RPMI7951 (cell line): ENCODE data around the gene MARCO. TPM values are rescaled to one million over a fixed set of nuclear protein-coding genes. Genes with fewer than 3 reads are reported as not detected.
A peak's percentile ranks its signal among the peaks of the same experiment; 100 is the strongest.
"Not testable (repeated sequence)": the region's sequence is repeated elsewhere in the genome, so short reads cannot be mapped to it uniquely, and the experiment has no call there.

Source experiments
- DNase-seq: peaks from one replicate; pipeline ENCODE4 v3.0.0-alpha.2; 2012; ENCODE audit warnings: low read depth
- total RNA-seq: library from RNA; depleted of rRNA; stranded (reverse); fragments of >200 nt; shearing (Covaris generic); gene quantifications from 2 replicates; pipeline ENCODE4 v1.2.3, GENCODE V29; 2014

The MARCO gene
- total RNA-seq, 1 experiment from 2014 or later: not detected

DNA sequence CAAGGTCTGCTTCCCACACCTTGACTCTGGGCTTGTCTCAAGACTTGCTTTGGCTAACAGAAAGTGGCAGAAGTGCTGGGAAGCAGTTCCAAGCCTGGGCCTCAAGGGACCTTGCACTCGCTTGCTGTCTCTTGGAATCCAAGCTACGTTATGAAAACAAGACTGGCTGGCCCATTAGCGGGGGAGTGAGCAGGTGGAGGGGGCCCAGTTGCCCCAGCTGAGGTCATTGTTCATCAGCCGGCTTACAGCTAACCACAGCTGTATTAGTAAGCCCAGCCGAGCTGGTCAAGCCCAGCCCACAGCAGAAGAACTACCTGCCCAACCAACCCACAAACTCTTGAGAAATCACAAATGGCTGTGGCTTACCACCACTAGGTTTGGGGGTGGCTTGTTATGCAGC, 63.1 kb downstream of the MARCO start:
- DNase-seq: peak; percentile 15

DNA sequence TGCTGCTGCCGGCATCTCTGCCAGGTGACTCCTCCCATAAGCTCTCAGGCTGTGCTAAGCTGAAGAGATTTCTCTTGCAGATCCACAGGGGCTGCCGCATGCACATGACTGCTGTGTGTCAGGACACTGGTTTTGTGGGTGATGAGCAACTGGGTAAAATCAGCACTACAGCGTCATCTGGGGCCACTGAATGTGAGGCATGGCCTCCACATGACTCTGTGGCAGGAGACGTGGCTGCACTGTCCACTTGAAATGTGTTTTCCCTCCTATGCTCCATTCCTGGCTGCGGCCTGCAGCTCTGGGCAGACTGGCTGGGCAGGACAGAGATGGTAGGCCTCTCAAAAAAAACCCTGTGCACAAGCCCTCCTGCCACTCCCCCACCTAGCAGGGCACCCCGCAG, 63.6 kb downstream of the MARCO start:
- no peak for DNase-seq

DNA sequence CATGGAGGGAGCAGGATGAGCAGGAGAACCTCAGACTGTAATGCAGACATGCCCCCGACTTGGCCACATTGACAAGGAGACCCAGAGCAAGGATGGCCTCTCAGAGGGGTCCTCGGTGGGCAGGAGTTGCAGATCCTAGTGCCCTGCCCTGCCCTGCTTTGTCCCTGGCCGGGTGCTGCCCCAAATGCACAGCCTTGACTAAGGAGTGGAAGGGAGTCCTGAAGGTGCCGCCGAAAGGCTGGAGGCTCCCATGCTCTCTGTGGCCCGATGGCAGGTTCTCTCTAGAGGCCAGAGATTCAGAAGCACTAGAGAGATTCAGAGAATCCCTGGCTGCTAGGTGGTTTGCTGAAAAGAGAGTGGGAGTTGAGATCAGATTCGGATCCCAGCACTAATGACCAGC, 64.4 kb downstream of the MARCO start:
- DNase-seq: no peak

DNA sequence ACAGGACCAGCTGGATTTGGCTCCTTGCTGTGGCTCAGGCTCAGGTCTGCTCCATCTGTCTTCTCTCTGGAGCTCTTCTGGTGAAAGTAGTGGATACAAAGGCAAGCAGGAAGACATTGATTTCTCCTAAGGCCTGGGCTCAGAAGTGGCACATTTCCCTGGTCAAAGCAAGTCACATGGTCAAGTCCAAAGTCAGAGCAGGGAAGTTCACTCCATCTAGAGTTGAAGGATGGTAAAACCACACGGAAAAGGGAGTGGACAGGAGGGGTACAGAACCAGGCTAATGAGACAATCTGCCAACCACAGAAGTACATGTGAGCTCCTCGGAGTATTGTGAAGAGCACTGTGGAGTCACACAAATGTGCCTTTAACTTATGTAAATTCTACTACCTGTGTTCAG, 66.1 kb downstream of the MARCO start:
- peak; percentile 21 for DNase-seq

DNA sequence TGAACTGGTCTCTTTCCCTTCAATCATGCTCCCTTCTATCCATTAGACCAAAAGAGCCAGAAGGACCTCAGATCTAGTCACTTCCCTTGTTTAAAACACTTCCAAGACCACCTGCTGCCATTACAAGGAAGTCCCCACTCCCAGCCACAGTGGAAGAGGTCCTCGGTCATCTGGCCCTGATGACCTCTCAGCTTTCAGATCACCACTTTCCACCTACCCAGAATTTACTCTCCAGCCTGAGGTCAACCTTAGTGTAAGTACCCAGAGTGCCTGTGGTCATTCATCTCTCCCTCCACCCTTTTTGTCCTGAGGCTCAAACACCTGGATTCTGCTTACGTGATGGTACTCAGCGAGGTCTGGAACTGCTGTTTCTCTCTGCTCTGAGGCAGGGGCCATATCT, 67.1 kb downstream of the MARCO start:
- DNase-seq: no peak

DNA sequence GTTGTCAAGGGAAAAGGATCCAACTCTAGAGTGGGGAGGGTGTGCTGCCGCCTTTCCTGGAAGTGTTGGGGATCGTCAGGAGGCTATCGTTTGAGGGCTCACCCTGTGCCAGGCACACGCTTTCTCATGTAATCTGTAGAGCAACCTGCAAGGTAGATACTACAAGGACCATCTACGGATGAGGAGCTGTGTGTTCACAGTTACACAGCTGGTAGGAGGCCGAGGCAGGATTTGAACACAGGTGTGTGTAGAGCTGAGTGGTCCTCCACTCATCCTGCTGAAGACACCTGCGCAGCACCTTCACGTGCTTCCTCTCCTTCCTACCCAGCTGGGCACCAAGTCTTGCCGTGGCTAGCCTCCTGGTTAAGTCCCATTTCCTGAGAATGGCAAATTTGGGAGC, 68.3 kb downstream of the MARCO start:
- no peak for DNase-seq

DNA sequence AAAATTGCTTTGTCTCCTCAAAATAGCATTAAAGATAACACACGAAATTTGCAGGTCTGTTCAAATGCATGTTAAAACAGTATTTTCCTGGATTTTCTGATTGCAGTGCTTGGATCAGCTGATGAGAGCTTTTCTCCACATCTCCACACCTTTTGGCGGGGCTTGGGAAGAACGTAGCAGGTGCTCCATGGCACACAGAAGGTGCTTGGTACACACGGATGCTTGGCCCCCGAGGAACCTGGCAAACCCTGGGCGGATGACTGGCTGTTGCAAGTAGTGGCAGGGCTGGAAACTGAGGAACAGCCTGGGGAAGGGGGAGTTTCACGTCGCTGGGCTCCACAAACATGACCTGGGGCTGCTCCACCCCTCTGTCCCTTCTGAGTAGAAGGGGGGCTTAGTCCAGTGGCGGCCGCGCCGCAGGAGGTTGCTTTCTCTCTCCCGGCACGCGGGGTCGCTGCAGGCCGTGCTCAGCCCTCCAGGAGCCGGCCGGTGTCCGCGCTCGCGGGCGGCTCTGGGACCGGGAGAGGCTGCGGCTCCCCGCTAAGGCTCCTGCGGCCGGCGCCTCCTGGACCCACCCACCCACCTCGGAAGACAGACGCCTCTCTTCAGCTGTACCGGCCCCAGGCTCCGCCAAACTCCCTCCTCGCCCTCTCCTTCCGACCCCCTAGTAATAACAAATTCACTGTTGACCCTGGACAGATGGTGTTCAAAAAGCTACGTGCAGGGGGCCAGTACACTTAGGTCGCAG, 69.3 kb downstream of the MARCO start:
- peak; percentile 26 for DNase-seq

DNA sequence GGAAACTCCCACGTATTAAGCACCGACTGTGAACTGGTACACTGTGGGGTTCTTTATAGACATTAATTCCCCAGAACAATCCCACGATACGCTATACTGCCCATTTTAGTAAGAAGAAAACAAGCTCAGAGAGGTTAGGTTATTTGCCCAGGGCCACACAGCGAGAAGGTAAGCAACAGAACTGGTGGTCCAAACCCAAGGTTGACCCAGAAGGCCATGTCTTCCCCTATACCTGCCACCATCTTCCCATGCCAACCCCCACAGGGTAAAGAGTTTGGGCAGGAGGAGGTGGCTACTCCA, 69.9 kb downstream of the MARCO start:
- no peak for DNase-seq

DNA sequence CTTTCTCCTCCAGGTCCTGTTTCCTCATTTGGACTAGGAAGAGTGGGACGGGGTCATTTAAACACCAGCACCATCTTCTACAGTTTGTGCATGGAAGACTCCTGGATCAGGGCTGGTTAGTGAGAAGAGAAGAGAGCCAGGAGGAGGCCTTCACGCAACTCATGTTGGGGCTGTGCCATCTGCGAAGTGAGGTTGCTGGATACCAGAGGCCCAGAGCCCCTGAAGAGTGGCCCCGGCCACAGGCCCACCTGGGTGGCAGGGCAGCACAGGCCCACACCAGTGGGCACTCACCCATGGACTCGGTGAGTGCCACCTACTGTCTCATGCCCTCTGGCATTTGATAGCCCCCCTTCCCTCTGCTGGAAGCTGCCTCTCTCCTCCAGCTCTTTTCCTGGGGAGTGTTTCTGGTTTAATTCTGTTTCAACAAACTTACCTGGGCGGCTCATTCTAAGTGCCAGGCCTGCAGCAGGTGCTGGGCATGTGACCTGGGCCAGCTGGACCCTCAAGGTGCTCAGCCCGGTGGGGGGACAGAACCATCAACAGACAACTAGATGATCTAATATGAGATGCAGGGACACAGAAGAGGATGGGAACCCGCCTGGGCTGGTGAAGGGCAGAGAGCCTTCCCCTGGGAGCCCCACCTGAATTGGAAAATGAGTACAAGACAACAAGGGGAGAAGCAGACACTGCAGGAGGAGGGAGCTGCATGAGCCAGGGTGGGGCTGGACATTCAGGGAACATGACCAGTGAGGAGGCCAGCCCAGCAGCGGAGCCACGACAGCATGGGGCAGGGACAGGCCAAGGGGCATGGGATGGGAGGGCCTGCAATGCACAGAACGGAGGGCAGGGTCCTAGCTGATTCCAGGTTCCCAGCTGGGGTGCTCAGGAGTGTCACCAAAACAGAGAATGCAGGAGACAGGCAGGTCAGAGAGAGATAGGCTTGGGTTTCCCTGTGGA, 70.6 kb downstream of the MARCO start:
- DNase-seq: no peak

DNA sequence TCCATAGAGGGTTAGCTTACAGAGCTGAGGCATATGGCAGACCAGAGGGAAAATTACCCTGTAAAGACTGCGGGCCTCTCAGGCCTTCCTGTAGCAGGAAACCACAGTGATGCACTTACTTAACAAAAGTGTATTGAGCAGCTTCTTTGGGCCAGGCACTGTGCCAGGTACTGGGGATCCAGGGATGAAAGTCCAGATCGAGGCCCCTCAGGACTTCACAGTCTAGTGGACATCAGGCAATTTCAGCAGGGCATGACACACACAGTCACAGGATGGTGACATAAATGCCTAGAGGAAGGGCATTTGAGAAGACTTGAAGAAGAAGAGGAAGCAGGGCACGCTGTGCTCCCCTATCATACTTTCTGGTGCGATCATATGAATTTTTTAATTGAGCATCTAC, 71.7 kb downstream of the MARCO start:
- DNase-seq: no peak

DNA sequence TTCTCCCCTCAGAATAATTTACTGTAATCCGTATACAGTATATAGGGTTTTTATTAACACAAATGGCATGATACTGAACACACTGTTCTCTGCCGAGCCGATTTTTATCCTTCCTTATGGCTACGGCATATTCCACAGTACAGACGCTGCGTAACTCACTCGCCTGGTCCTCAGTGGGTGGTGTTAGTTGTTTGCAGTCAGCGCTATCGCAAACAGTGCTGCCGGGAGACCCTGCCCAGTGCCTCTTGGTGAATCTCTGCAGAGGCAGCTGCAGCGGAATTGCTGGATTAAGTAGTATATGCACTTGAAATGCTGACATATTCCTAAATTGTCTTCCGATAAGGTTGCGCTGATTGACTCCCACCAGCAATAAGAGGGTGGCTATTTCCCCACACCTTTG, 73.9 kb downstream of the MARCO start:
- no peak for DNase-seq

DNA sequence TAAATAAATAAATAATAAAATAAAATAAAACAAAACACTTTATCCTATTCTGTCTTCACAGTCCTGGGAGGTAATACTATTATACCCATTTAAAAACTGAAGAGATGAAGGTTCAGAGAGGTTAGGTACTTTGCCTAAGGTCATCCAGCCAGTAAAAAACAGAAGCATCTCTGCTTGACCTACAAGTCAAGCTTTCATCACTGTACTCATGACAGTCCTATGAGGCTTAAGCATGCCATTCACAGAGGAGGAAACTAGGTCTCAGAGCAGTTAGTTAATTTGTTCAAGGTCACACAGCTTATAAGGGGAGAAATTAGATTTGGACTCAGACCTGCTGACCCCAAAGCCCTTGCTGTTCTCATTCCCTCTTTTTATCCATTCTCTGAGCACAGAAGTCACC, 77.5 kb downstream of the MARCO start:
- DNase-seq: no peak

DNA sequence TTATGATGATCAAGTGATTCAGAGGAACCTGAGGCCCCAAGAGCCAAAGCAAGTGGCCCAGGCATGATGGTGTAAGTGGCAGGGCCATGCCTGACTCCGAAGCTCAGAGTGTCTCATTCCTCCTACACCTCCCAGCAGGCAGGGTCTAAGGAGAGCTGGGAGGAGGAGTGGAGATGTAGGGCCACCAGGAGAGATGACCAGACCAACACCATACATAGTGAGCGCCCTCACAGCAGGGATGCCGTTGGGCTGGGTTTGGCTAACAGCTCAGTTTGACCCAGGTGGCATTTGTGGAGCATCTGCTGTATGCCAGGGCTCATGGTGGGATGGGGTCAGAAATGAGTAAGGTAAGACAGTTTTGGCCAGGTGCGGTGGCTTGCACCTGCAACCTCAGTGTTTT, 80.7 kb downstream of the MARCO start:
- no peak for DNase-seq

DNA sequence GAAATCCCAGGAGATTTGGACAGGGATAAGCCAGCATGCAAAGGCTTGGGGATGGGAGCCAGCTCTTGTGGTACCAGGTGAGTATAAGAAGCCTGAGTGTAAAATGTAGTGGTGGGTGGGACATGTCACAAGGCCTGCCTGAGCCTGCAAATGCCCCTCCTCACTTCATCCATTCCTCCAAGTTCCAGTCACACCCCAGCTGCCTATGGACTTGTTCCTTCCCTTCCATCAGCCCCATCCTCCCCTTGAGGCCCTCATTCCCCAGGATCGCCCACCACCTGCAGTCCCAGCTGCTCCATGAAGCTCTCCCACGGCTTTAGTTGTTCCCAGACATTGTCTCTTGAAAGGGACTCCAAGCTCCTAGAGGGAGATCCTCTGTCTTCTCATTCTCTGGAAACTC, 81.5 kb downstream of the MARCO start:
- DNase-seq: no peak

DNA sequence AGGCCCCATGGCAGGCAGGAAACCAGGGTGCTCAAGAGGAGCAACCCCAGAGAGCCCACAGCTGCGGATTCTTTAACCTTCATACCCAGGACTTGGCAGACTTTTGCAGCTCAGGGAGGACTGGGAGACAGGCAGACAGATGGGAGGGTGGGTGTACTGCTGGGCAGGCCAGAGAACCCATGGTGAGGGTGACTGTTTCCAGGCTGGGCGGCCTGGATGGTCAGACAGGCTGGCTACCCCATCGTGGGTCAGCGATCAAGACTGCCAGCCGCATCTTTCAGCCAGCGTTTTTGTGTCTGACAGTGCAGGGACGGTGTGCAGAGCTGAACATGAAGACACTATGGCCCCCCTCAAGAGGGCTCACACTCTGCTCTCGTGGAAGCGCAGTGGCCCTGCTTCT, 82.2 kb downstream of the MARCO start:
- no peak for DNase-seq

DNA sequence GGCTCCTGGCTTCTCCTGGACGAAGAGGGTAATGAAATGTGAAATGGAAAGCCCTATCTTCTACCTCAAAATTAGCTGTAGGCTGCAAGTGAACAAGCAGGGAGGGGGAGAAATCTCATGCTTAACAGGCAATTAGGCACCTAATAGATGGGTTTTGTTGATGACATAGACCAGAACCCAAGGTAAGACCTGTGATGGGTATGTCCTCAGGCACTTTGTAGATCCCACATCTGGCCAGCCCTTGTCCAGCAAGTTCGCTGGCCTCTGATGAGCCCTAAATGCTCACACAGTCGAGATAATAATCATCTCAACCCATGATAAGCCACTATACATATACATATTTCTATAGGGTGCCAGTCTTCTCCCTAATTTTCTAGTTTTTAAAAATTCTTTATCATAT, 82.6 kb downstream of the MARCO start:
- DNase-seq: no peak

DNA sequence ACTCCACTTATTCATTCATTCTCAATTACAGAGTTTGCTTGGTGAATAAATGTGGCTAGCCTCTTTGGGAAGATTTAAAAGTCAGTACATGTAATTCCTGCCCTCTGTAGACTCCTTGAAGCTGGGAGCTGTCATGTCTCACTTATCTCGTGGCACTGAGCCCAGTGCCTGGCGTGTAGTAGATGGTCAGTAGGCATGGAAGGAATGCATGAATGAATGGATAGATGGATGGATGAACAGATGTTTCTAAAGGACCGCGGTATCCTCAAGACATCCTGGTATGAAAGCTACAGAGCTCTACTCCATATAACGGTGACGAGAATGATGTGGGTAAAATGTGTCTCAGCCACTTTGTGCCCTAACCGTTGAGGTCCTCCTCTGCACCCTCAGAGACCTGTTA, 83.0 kb downstream of the MARCO start:
- peak; percentile 23 for DNase-seq

DNA sequence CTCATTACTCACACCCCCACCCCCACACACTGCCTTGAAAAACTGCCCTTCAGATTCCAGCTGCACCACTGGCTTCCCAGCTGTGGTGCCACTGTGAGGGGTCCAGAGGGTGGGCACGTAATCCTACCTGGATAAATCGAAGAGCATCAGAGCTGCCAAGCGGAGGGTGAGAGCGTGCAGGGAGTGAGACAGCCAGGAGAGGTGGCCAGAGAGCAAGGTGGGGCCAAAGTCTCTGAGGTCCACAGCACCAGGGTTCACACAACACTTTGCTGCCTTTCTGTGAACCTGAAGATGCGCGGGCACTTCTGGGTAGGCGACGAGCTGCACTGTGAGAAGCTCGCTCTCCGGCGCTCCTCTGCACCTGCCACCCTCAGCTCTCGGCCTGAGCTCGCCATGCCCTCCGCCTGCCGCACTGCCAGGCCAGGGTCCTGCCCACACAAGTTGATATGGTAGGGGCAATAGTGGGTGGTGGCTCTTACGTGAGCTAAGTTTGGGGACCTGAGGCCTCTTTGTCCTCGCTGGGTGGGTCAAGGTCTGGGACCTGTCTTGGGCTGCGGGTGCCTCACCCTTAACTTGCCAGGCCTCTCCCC, 83.9 kb downstream of the MARCO start:
- no peak for DNase-seq

DNA sequence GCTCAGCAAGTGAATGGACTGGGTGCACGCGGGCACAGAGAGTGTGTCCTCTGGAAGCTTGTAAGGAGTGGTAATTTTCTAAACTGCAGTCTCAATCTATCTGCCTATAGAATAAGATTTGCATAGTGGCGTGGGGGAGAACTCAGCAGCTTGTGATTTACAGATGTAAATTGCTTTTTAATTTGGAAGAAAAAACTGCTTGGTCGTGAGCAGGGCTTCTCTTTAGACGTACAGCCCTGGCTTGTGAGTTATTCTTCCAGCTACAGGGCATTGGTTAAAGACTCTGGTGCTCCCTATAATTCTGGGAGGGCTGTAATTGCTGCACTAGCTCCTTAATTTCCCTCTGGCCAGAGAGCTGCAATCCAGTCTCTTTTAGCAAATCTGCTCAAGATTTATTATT, 84.9 kb downstream of the MARCO start:
- no peak for DNase-seq

DNA sequence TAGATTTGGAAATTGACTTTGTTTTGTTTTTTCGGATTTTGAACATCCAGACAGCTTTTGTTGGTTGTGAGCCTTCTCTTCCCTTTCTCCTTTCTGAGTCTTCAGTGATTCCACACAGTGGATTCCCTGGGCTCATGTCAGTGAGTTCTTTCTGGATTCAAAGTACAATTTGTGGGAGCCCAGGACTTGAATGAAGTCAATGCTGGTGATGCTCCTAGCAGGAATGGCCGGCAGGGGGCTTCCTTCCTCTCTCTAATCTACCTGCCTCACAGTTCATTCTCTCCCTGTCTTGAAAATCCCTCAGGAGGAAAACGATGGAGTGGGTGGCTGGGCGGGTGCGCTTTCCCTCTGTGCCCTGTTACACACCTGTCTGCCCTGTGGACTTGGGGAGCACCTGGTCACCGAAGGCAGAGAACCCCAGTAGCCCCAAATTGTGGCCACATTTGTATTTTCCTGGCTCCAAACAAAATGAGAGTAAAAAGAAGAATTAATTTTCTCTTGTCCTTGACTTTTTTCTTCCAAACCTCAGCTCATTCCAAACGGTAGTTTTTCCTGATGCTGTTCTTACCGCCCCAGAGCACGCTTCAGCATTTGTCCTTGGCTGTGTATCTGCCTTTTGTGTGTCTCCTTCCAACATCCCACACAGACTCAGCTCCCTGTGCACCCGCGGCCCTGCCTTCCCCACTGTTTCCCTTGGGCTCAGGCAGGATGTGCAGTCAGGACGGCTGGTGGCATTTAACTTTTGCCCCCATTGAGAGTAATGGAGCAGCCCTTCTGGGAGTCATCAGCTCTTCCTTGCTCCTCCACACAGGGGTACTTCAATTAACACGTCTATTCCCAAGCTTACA, 86.6 kb downstream of the MARCO start:
- peak; percentile 37 for DNase-seq

DNA sequence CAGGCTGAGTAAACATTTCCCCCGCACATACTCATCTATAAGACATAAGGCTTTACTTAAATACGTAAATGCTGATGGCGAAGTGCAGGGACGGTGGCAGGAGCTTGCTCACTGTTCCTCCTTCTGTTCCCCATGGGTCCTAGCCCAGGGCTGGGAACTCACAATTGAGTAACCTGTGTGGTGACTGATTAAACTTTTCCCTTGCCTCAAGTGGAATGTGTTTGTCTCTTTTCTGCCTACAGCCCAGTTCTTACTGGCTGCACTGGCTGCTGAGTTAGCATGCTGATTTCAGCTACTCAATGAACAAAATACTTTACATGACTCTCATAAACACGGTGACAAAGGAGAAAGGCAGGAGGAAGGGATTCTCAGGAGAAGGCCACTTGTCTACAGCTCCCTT, 87.3 kb downstream of the MARCO start:
- DNase-seq: no peak

DNA sequence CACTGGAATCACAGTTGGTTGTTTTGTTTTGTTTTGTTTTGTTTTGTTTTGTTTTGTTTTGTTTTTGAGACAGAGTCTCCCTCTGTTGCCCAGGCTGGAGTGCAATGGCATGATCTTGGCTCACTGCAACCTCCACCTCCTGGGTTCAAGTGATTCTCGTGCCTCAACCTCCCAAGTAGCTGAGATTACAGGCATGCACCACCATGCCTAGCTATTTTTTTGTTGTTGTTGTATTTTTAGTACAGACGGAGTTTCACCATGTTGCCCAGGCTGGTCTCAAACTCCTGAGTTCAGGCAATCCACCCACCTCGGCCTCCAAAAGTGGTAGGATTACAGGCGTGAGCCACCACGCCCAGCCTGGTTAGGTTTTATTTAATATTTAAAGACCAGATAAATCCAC, 95.9 kb downstream of the MARCO start:
- DNase-seq: not testable (repeated sequence)
